ENCODE data around the gene SLC30A5. TPM values are rescaled to one million over a fixed set of nuclear protein-coding genes. Genes with fewer than 3 reads are reported as not detected.
"Not testable (repeated sequence)": the region's sequence is repeated elsewhere in the genome, so short reads cannot be mapped to it uniquely, and the experiment has no call there.

Gene SLC30A5
- polyA plus RNA-seq, 1 experiment: 47.4 TPM

DNA sequence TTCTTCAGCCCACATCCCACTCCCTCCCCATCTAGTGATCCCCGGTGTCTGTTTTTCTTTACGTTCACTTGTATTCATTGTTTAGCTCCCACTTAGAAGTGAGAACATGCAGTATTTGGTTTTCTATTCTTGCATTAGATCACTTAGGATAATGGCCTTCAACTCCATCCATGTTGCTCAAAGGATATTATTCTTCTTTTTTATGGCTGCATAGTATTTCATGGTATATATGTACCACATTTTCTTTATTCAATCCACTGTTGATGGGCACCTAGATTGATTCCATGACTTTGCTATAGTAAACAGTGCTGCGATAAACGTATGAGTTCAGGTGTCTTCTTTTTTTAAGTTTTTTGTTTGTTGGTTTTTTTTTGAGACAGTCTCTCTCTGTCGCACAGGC, 44.0 kb downstream of the SLC30A5 start:
- ChIA-PET CTCF (no interaction called here), POLR2A (no interaction called here)
- no peaks in the 10 kb centered on the region for H3K27me3 ChIP-seq (ENCODE audit: control insufficient read depth, insufficient read depth, low read length)
- no peak for DNase-seq (ENCODE audit: low read depth)
- TF ChIP-seq, protein P1, sequence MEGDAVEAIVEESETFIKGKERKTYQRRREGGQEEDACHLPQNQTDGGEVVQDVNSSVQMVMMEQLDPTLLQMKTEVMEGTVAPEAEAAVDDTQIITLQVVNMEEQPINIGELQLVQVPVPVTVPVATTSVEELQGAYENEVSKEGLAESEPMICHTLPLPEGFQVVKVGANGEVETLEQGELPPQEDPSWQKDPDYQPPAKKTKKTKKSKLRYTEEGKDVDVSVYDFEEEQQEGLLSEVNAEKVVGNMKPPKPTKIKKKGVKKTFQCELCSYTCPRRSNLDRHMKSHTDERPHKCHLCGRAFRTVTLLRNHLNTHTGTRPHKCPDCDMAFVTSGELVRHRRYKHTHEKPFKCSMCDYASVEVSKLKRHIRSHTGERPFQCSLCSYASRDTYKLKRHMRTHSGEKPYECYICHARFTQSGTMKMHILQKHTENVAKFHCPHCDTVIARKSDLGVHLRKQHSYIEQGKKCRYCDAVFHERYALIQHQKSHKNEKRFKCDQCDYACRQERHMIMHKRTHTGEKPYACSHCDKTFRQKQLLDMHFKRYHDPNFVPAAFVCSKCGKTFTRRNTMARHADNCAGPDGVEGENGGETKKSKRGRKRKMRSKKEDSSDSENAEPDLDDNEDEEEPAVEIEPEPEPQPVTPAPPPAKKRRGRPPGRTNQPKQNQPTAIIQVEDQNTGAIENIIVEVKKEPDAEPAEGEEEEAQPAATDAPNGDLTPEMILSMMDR (IDR thresholded peaks at IDR 0.05; ENCODE audit: insufficient read depth, low read depth, low read length): no peak
- no peak overlapping the region for H3K4me3 ChIP-seq (ENCODE audit: low read depth, low read length)
- H3K36me3 ChIP-seq (ENCODE audit: control insufficient read depth, insufficient read depth, low read length): no peaks in the 10 kb centered on the region

DNA sequence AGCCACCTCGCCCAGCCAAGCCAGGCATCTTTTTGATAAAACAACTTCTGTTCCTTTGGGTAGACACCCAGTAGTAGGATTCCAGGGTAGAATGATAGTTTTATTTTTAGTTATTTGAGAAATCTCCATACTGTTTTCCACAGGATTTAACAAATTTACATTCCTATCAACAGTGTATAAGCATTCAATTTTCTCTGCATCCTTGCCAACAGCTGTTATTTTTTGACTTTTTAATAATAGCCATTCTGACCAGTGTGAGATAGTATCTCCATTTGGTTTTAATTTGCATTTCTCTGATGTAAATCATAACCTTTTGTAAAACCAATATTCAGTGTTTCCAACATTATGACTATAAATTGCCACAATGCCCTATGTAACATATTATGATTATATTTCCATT, 45.0 kb downstream of the SLC30A5 start:
- CTCF ChIA-PET: interaction anchor here (2.0 kb wide), 1 partner anchor 10 kb away, joined by 4 read pairs; no protein-coding TSS in a partner anchor
- TF ChIP-seq, protein P1 (IDR thresholded peaks at IDR 0.05; ENCODE audit: insufficient read depth, low read depth, low read length): no peak

DNA sequence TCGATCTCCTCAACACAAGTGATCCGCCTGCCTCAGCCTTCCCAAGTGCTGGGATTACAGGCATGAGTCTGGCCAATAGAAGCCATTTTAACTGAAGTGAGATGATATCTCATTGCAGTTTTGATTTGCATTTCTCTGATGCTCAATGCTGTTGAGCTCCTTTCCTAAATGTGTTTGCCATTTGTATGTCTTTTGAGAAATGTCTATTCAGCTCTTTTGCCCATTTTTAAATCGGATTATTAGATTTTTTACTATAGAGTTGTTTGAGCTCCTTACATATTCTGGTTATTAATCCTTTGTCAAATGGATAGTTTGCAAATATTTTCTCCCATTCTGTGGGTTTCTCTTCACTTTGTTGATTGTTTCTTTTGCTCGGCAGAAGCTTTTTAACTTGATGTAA, 46.4 kb downstream of the SLC30A5 start:
- H3K27me3 ChIP-seq (ENCODE audit: control insufficient read depth, insufficient read depth, low read length); H3K4me3 ChIP-seq (ENCODE audit: low read depth, low read length); H3K36me3 ChIP-seq (ENCODE audit: control insufficient read depth, insufficient read depth, low read length); DNase-seq (ENCODE audit: low read depth); CTCF ChIA-PET; POLR2A ChIA-PET: not testable (repeated sequence)

More for the DNA sequence above, 45.0 kb downstream of the SLC30A5 start:
- DNase-seq (ENCODE audit: low read depth): no peak
- no peaks in the 10 kb centered on the region for H3K27me3 ChIP-seq (ENCODE audit: control insufficient read depth, insufficient read depth, low read length)
- POLR2A ChIA-PET: no interaction called here
- no peak overlapping the region for H3K4me3 ChIP-seq (ENCODE audit: low read depth, low read length)
- H3K36me3 ChIP-seq (ENCODE audit: control insufficient read depth, insufficient read depth, low read length): no peaks in the 10 kb centered on the region

DNA sequence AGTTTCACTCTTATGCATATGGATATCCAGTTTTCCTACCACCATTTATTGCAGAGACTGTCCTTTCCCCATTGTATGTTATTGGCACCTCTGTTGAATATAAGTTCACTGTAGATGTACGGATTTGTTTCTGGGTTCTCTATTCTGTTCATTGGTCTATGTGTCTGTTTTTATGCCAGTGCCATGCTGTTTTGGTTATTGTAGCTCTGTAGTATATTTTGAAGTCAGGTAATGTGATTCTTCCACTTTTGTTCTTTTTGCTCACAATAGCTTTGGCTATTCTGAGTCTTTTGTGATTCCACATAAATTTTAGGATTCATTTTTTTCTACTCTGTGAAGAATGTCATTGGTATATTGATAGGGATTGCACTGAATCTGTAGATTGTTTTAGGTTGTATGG, 47.0 kb downstream of the SLC30A5 start:
- CTCF ChIA-PET: no interaction called here
- H3K27me3 ChIP-seq (ENCODE audit: control insufficient read depth, insufficient read depth, low read length): no peaks in the 10 kb centered on the region
- POLR2A ChIA-PET: interaction anchor here (0.7 kb wide), 1 partner anchor 26 kb away, joined by 3 read pairs; the partner anchor contains the start of gene CCNB1

DNA sequence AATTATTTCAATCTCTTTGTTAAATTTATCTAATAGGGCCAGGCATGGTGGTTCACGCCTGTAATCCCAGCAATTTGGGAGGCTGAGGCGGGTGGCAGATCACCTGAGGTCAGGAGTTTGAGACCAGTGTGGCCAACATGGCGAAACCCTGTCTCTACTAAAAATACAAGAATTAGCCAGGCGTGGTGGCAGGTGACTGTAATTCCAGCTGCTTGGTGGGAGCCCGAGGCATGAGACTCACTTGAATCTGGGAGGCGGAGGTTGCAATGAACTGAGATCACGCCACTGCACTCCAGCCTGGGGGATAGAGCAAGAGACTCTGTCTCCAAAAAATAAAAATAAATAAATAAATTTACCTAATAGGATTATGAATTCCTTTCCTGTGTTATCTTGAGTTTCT, 54.8 kb downstream of the SLC30A5 start:
- CTCF ChIA-PET: interaction anchor here (1.0 kb wide), 1 partner anchor 10 kb away, joined by 4 read pairs; no protein-coding TSS in a partner anchor
- H3K27me3 ChIP-seq (ENCODE audit: control insufficient read depth, insufficient read depth, low read length); H3K4me3 ChIP-seq (ENCODE audit: low read depth, low read length); DNase-seq (ENCODE audit: low read depth); H3K36me3 ChIP-seq (ENCODE audit: control insufficient read depth, insufficient read depth, low read length); POLR2A ChIA-PET: not testable (repeated sequence)

More for the DNA sequence above, 47.0 kb downstream of the SLC30A5 start:
- TF ChIP-seq, protein P1 (IDR thresholded peaks at IDR 0.05; ENCODE audit: insufficient read depth, low read depth, low read length): no peak
- no peak overlapping the region for H3K4me3 ChIP-seq (ENCODE audit: low read depth, low read length)
- DNase-seq (ENCODE audit: low read depth): no peak
- no peaks in the 10 kb centered on the region for H3K36me3 ChIP-seq (ENCODE audit: control insufficient read depth, insufficient read depth, low read length)

DNA sequence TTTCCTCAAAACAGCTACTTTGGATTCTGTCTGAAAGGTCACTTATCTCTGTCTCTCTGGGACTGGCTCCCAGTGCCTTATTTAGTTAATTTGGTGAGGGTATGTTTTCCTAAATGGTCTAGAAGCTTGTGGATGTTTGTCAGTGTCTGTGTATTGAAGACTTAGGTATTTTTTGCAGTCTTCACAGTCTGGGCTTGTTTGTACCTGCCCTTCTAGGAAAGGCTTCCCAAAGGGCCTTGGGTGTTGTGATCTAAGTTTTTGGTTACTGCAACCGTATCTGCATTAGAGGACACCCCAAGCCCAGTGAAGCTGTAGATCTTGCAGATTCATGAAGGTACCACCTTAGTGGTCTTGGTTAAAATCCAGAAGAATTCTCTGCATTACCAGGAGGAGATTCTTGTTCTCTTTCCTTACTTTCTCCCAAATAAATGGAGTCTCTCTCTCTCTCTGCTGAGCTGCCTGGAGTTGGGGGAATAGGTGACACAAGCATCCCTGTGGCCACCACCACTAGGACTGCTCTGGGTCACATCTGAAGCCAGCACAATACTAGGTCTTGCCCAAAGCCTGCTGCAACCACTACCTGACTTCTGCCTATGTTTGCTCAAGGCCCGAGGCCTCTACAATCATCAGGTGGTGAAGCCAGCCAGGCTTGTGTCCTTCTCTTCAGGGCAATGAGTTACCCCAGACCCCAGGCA, 55.3 kb downstream of the SLC30A5 start:
- Histone ChIP-seq H3K4me3 (ENCODE audit: low read depth, low read length) (no peak overlapping the region), H3K36me3 (ENCODE audit: control insufficient read depth, insufficient read depth, low read length) (no peaks in the 10 kb centered on the region), H3K27me3 (ENCODE audit: control insufficient read depth, insufficient read depth, low read length) (no peaks in the 10 kb centered on the region)
- CTCF ChIA-PET: interaction anchor here (1.0 to 1.1 kb wide), 2 partner anchors 10 to 40 kb away, joined by 3 to 4 read pairs; partner anchors contain the start of gene CENPH
- TF ChIP-seq, protein P1 (IDR thresholded peaks at IDR 0.05; ENCODE audit: insufficient read depth, low read depth, low read length): no peak
- DNase-seq (ENCODE audit: low read depth): no peak
- POLR2A ChIA-PET: no interaction called here

Measured in BJ (cell line).